Measurements from ENCODE around the gene GPD2. TPM values are rescaled to one million over a fixed set of nuclear protein-coding genes. Genes with fewer than 3 reads are reported as not detected.
A peak's percentile ranks its signal among the peaks of the same experiment; 100 is the strongest.

The GPD2 gene
- total and polyA plus RNA-seq, 2 donors (not counting 1 experiment from before 2014, with no cell fraction given), result 21.6 to 46.6 TPM

GRCh38 chr2:156512451-156512850 is 76.3 kb downstream of the GPD2 start:
- H3K79me2 ChIP-seq (ENCODE audit: control insufficient read depth, insufficient read depth, low read length), result no peaks in the 10 kb centered on the region
- no peak overlapping the region for H3K4me2 ChIP-seq (ENCODE audit: extremely low read depth, insufficient read depth, low read length)
- peak; percentile 25 to 26 for DNase-seq (ENCODE audit: low read depth in 2 of 2)
- H3K27ac ChIP-seq (ENCODE audit: insufficient read depth, low read length), result no peak overlapping the region
- H4K20me1 ChIP-seq (ENCODE audit: control insufficient read depth, extremely low read depth, insufficient read depth, low read length), result no peaks in the 10 kb centered on the region
- H3K4me1 ChIP-seq (ENCODE audit: control insufficient read depth, extremely low read depth, insufficient read depth, low read length), result no peaks in the 10 kb centered on the region
- no peak overlapping the region for H2AFZ ChIP-seq (ENCODE audit: low read length)
- no peaks in the 10 kb centered on the region for H3K36me3 ChIP-seq (ENCODE audit: control insufficient read depth, insufficient read depth, low read length)
- H3K9ac ChIP-seq (ENCODE audit: insufficient read depth, low read length), result no peak overlapping the region
- TF ChIP-seq EZH2 (IDR thresholded peaks at IDR 0.05; ENCODE audit: low read length, missing control alignments) (no peak), CTCF (conservative IDR thresholded peaks at IDR 0.05 in 1 of 2, IDR thresholded peaks at IDR 0.05 in 1 of 2; ENCODE audit: low read depth in 1 of 2, low read length in 2 of 2) (no peak)
- no peak overlapping the region for H3K4me3 ChIP-seq (replicated peaks in 1 of 4; ENCODE audit: control extremely low read depth in 1 of 4, insufficient read depth in 1 of 4, low read depth in 3 of 4, low read length in 4 of 4)
- H3K9me3 ChIP-seq (ENCODE audit: control insufficient read depth, insufficient read depth, low read depth, low read length), result no peaks in the 10 kb centered on the region
- no peaks in the 10 kb centered on the region for H3K27me3 ChIP-seq (ENCODE audit: control insufficient read depth, insufficient read depth, low read length)

DNA sequence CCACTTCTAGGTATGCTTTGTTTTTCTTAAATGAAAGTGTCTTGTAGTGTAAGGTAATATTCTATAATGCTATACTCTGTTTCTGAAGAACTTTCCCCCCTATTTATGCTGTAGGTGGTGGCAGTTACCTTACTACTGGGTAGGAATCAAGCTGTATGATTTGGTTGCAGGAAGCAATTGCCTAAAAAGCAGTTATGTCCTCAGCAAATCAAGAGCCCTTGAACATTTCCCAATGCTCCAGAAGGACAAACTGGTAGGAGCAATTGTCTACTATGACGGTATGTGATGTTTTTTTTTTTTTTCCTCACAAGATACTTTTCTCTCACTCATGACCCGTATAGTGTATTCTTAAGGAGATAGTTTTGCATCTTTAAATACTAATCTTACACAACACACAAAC is 77.0 kb downstream of the GPD2 start:
- Histone ChIP-seq H3K4me2 (ENCODE audit: extremely low read depth, insufficient read depth, low read length) (no peak overlapping the region), H3K36me3 (ENCODE audit: control insufficient read depth, insufficient read depth, low read length) (no peaks in the 10 kb centered on the region), H3K79me2 (ENCODE audit: control insufficient read depth, insufficient read depth, low read length) (no peaks in the 10 kb centered on the region), H3K27me3 (ENCODE audit: control insufficient read depth, insufficient read depth, low read length) (no peaks in the 10 kb centered on the region), H3K9me3 (ENCODE audit: control insufficient read depth, insufficient read depth, low read depth, low read length) (no peaks in the 10 kb centered on the region), H3K4me3 (replicated peaks in 1 of 4; ENCODE audit: control extremely low read depth in 1 of 4, insufficient read depth in 1 of 4, low read depth in 3 of 4, low read length in 4 of 4) (no peak overlapping the region), H3K4me1 (ENCODE audit: control insufficient read depth, extremely low read depth, insufficient read depth, low read length) (no peaks in the 10 kb centered on the region), H2AFZ (ENCODE audit: low read length) (no peak overlapping the region), H4K20me1 (ENCODE audit: control insufficient read depth, extremely low read depth, insufficient read depth, low read length) (no peaks in the 10 kb centered on the region), H3K27ac (ENCODE audit: insufficient read depth, low read length) (no peak overlapping the region), H3K9ac (ENCODE audit: insufficient read depth, low read length) (no peak overlapping the region)
- TF ChIP-seq CTCF (conservative IDR thresholded peaks at IDR 0.05 in 1 of 2, IDR thresholded peaks at IDR 0.05 in 1 of 2; ENCODE audit: low read depth in 1 of 2, low read length in 2 of 2) (no peak), EZH2 (IDR thresholded peaks at IDR 0.05; ENCODE audit: low read length, missing control alignments) (no peak)
- DNase-seq (ENCODE audit: low read depth in 2 of 2), result no peak

GRCh38 chr2:156517419-156517818 is 81.2 kb downstream of the GPD2 start:
- peak in 1 of 2 donors; percentile 83 for DNase-seq (ENCODE audit: low read depth in 2 of 2)
- Histone ChIP-seq H4K20me1 (ENCODE audit: control insufficient read depth, extremely low read depth, insufficient read depth, low read length) (no peaks in the 10 kb centered on the region), H3K9ac (ENCODE audit: insufficient read depth, low read length) (no peak overlapping the region), H2AFZ (ENCODE audit: low read length) (no peak overlapping the region), H3K9me3 (ENCODE audit: control insufficient read depth, insufficient read depth, low read depth, low read length) (no peaks in the 10 kb centered on the region), H3K4me3 (replicated peaks in 1 of 4; ENCODE audit: control extremely low read depth in 1 of 4, insufficient read depth in 1 of 4, low read depth in 3 of 4, low read length in 4 of 4) (no peak overlapping the region), H3K4me2 (ENCODE audit: extremely low read depth, insufficient read depth, low read length) (no peak overlapping the region), H3K36me3 (ENCODE audit: control insufficient read depth, insufficient read depth, low read length) (no peaks in the 10 kb centered on the region), H3K4me1 (ENCODE audit: control insufficient read depth, extremely low read depth, insufficient read depth, low read length) (no peaks in the 10 kb centered on the region), H3K27ac (ENCODE audit: insufficient read depth, low read length) (no peak overlapping the region), H3K27me3 (ENCODE audit: control insufficient read depth, insufficient read depth, low read length) (no peaks in the 10 kb centered on the region), H3K79me2 (ENCODE audit: control insufficient read depth, insufficient read depth, low read length) (no peaks in the 10 kb centered on the region)
- TF ChIP-seq EZH2 (IDR thresholded peaks at IDR 0.05; ENCODE audit: low read length, missing control alignments) (no peak), CTCF (conservative IDR thresholded peaks at IDR 0.05 in 1 of 2, IDR thresholded peaks at IDR 0.05 in 1 of 2; ENCODE audit: low read depth in 1 of 2, low read length in 2 of 2) (no peak)
